SH-SY5Y (cell line): ENCODE measurements around the gene NPM3.

ENCODE experiments used
- GATA2 ChIP-seq: IDR thresholded peaks from 2 replicates; pipeline ENCODE4 v1.6.1; 2011; ENCODE audit warnings: mild to moderate bottlenecking, low read depth, low read length
- GATA3 ChIP-seq: IDR thresholded peaks from 2 replicates; pipeline ENCODE4 v1.6.1; 2011; ENCODE audit warnings: low read depth, mild to moderate bottlenecking, low read length, moderate library complexity

GRCh38 chr10:101767966-101768790 lies 15.1 kb downstream of the NPM3 start:
- no peak for TF ChIP-seq GATA3
- no peak for TF ChIP-seq GATA2
